Ishikawa (cell line): ENCODE data around the gene ARHGAP12.

Experiments
- CEBPB ChIP-seq: IDR thresholded peaks from 2 replicates; pipeline ENCODE4 v1.6.1; 2012
- EP300 ChIP-seq: IDR thresholded peaks from 2 replicates; pipeline ENCODE4 v1.6.1; 2012; ENCODE audit warnings: borderline replicate concordance
- RAD21 ChIP-seq: IDR thresholded peaks from 2 replicates; pipeline ENCODE4 v1.6.1; 2012; ENCODE audit warnings: low read depth
- REST ChIP-seq: IDR thresholded peaks from 2 replicates; pipeline ENCODE4 v1.6.1; 2012; ENCODE audit warnings: low read depth, mild to moderate bottlenecking
- TAF1 ChIP-seq: IDR thresholded peaks from 2 replicates; pipeline ENCODE4 v1.6.1; 2012; ENCODE audit warnings: low read depth, mild to moderate bottlenecking
- TEAD4 ChIP-seq: IDR thresholded peaks from 2 replicates; pipeline ENCODE4 v1.6.1; 2012
- USF1 ChIP-seq: IDR thresholded peaks from 2 replicates; pipeline ENCODE4 v1.6.1; 2012
- YY1 ChIP-seq: IDR thresholded peaks from 2 replicates; pipeline ENCODE4 v1.6.1; 2012; ENCODE audit warnings: low read depth

GRCh38 chr10:31940839-31941653 lies 12.4 kb upstream of the ARHGAP12 start:
- TF ChIP-seq REST (no peak), EP300 (peak; percentile 50; the same call in 1 of the 2 replicates), YY1 (no peak), TEAD4 (peak; percentile 72), RAD21 (no peak), CEBPB (peak; percentile 82), USF1 (no peak), TAF1 (no peak)
